DOHH2 (cell line): Measurements from ENCODE around the gene FANCC.

ENCODE experiments used
- EZH2phosphoT487 ChIP-seq: fragments of 200-600 bp; sonication (generic); IDR thresholded peaks from 2 replicates; pipeline ENCODE4 v1.6.1; 2017; ENCODE audit warnings: borderline replicate concordance, mild to moderate bottlenecking, antibody characterized with exemption, low read length, moderate library complexity, mixed read lengths
- TF ChIP-seq, protein P1 (sequence below): fragments of 200-600 bp; sonication (generic); IDR thresholded peaks from one replicate; pipeline ENCODE4 v1.5.1; 2014; ENCODE audit warnings: antibody characterized with exemption, mild to moderate bottlenecking, low read depth, low read length; ENCODE audit not compliant: poor library complexity, severe bottlenecking

DNA sequence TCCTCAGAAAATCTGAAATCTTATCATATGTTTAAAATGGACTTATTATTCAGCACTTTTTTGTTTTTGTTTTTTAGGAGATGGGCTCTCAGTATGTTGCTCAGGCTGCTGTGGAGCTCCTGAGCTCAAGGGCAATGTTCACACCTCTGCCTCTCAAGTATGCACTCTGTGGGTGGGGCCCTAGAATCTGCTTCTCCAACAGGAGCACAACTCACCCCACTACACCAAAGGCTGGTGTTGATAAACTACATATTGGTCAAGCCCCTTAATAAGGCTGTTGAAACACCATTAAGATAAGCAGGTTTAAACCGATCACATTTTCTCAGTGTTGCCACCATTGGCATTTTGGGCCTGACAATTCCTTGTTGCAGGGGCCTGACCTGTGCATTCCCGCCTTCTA is 131.6 kb downstream of the FANCC start:
- TF ChIP-seq, protein P1, sequence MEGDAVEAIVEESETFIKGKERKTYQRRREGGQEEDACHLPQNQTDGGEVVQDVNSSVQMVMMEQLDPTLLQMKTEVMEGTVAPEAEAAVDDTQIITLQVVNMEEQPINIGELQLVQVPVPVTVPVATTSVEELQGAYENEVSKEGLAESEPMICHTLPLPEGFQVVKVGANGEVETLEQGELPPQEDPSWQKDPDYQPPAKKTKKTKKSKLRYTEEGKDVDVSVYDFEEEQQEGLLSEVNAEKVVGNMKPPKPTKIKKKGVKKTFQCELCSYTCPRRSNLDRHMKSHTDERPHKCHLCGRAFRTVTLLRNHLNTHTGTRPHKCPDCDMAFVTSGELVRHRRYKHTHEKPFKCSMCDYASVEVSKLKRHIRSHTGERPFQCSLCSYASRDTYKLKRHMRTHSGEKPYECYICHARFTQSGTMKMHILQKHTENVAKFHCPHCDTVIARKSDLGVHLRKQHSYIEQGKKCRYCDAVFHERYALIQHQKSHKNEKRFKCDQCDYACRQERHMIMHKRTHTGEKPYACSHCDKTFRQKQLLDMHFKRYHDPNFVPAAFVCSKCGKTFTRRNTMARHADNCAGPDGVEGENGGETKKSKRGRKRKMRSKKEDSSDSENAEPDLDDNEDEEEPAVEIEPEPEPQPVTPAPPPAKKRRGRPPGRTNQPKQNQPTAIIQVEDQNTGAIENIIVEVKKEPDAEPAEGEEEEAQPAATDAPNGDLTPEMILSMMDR = no peak
- no peak for TF ChIP-seq EZH2phosphoT487
